Measurements from ENCODE around the gene SSH2.
"Not testable (repeated sequence)": the region's sequence is repeated elsewhere in the genome, so short reads cannot be mapped to it uniquely, and the experiment has no call there.

Gene SSH2

GRCh38 chr17:29659155-29659554, 270.9 kb downstream of the SSH2 start:
- TF ChIP-seq CTCF (IDR thresholded peaks at IDR 0.05; ENCODE audit: low read depth, low read length) (no peak), EZH2phosphoT487 (IDR thresholded peaks at IDR 0.05; ENCODE audit: low read depth) (no peak)
- no peak overlapping the region for H3K4me3 ChIP-seq (ENCODE audit: low read length)
- no peak overlapping the region for H3K4me2 ChIP-seq (ENCODE audit: low read length)

GRCh38 chr17:29655323-29655722, 274.7 kb downstream of the SSH2 start:
- no peak overlapping the region for H3K9ac ChIP-seq (ENCODE audit: low read length)
- peaks cover 8% of the 10 kb centered on the region for H3K4me1 ChIP-seq (ENCODE audit: low read length)
- H3K4me2 ChIP-seq (ENCODE audit: low read length): no peak overlapping the region
- H2AFZ ChIP-seq (ENCODE audit: low read depth, low read length): no peak overlapping the region
- H3K27ac ChIP-seq (ENCODE audit: low read length): no peak overlapping the region
- no peaks in the 10 kb centered on the region for H3K27me3 ChIP-seq (ENCODE audit: low read depth, low read length)
- H3K79me2 ChIP-seq (ENCODE audit: low read length): no peaks in the 10 kb centered on the region
- no peak overlapping the region for H3K4me3 ChIP-seq (ENCODE audit: low read length)
- H4K20me1 ChIP-seq (ENCODE audit: insufficient read depth, low read length): no peaks in the 10 kb centered on the region
- no peaks in the 10 kb centered on the region for H3K36me3 ChIP-seq (replicated peaks; ENCODE audit: low read depth, low read length)
- no peaks in the 10 kb centered on the region for H3K9me3 ChIP-seq (ENCODE audit: insufficient read depth, low read length)
- TF ChIP-seq EZH2phosphoT487 (IDR thresholded peaks at IDR 0.05; ENCODE audit: low read depth): no peak
- TF ChIP-seq CTCF (IDR thresholded peaks at IDR 0.05; ENCODE audit: low read depth, low read length): no peak

More at GRCh38 chr17:29659155-29659554, 270.9 kb downstream of the SSH2 start:
- no peak overlapping the region for H3K9ac ChIP-seq (ENCODE audit: low read length)
- H3K4me1 ChIP-seq (ENCODE audit: low read length): peaks cover 2% of the 10 kb centered on the region; the same call in 1 of the 2 replicates
- no peak overlapping the region for H3K27ac ChIP-seq (ENCODE audit: low read length)
- H3K79me2 ChIP-seq (ENCODE audit: low read length): no peaks in the 10 kb centered on the region
- no peaks in the 10 kb centered on the region for H4K20me1 ChIP-seq (ENCODE audit: insufficient read depth, low read length)
- no peak overlapping the region for H2AFZ ChIP-seq (ENCODE audit: low read depth, low read length)
- H3K9me3 ChIP-seq (ENCODE audit: insufficient read depth, low read length): no peaks in the 10 kb centered on the region
- H3K27me3 ChIP-seq (ENCODE audit: low read depth, low read length): no peaks in the 10 kb centered on the region
- no peaks in the 10 kb centered on the region for H3K36me3 ChIP-seq (replicated peaks; ENCODE audit: low read depth, low read length)

GRCh38 chr17:29653995-29654714, 275.9 kb downstream of the SSH2 start:
- Histone ChIP-seq H3K4me1 (ENCODE audit: low read length) (peaks cover 12% of the 10 kb centered on the region), H3K27ac (ENCODE audit: low read length) (no peak overlapping the region), H3K4me3 (ENCODE audit: low read length) (no peak overlapping the region), H3K9ac (ENCODE audit: low read length) (no peak overlapping the region), H3K9me3 (ENCODE audit: insufficient read depth, low read length) (no peaks in the 10 kb centered on the region), H4K20me1 (ENCODE audit: insufficient read depth, low read length) (no peaks in the 10 kb centered on the region), H3K4me2 (ENCODE audit: low read length) (no peak overlapping the region), H2AFZ (ENCODE audit: low read depth, low read length) (no peak overlapping the region), H3K36me3 (replicated peaks; ENCODE audit: low read depth, low read length) (no peaks in the 10 kb centered on the region), H3K79me2 (ENCODE audit: low read length) (no peaks in the 10 kb centered on the region), H3K27me3 (ENCODE audit: low read depth, low read length) (no peaks in the 10 kb centered on the region)
- TF ChIP-seq CTCF (IDR thresholded peaks at IDR 0.05; ENCODE audit: low read depth, low read length) (no peak), EZH2phosphoT487 (IDR thresholded peaks at IDR 0.05; ENCODE audit: low read depth) (no peak)

GRCh38 chr17:29652976-29653375, 277.1 kb downstream of the SSH2 start:
- H3K27me3 ChIP-seq (ENCODE audit: low read depth, low read length): no peaks in the 10 kb centered on the region
- peaks cover 12% of the 10 kb centered on the region for H3K4me1 ChIP-seq (ENCODE audit: low read length)
- H3K9me3 ChIP-seq (ENCODE audit: insufficient read depth, low read length): no peaks in the 10 kb centered on the region
- H2AFZ ChIP-seq (ENCODE audit: low read depth, low read length): no peak overlapping the region
- no peaks in the 10 kb centered on the region for H4K20me1 ChIP-seq (ENCODE audit: insufficient read depth, low read length)
- no peaks in the 10 kb centered on the region for H3K36me3 ChIP-seq (replicated peaks; ENCODE audit: low read depth, low read length)
- H3K27ac ChIP-seq (ENCODE audit: low read length): no peak overlapping the region
- H3K4me2 ChIP-seq (ENCODE audit: low read length): no peak overlapping the region
- no peak for TF ChIP-seq EZH2phosphoT487 (IDR thresholded peaks at IDR 0.05; ENCODE audit: low read depth)
- TF ChIP-seq CTCF (IDR thresholded peaks at IDR 0.05; ENCODE audit: low read depth, low read length): no peak
- no peak overlapping the region for H3K9ac ChIP-seq (ENCODE audit: low read length)
- no peak overlapping the region for H3K4me3 ChIP-seq (ENCODE audit: low read length)
- H3K79me2 ChIP-seq (ENCODE audit: low read length): no peaks in the 10 kb centered on the region

GRCh38 chr17:29651913-29652312, 278.1 kb downstream of the SSH2 start:
- H3K4me2 ChIP-seq (ENCODE audit: low read length): not testable (repeated sequence)

More at GRCh38 chr17:29651913-29652312, 278.1 kb downstream of the SSH2 start:
- not testable (repeated sequence) for H3K36me3 ChIP-seq (replicated peaks; ENCODE audit: low read depth, low read length); H4K20me1 ChIP-seq (ENCODE audit: insufficient read depth, low read length); H3K4me3 ChIP-seq (ENCODE audit: low read length); H3K9ac ChIP-seq (ENCODE audit: low read length); H2AFZ ChIP-seq (ENCODE audit: low read depth, low read length); H3K79me2 ChIP-seq (ENCODE audit: low read length); H3K9me3 ChIP-seq (ENCODE audit: insufficient read depth, low read length); H3K27me3 ChIP-seq (ENCODE audit: low read depth, low read length); H3K27ac ChIP-seq (ENCODE audit: low read length)
- peaks cover 12% of the 10 kb centered on the region for H3K4me1 ChIP-seq (ENCODE audit: low read length)

All from OCI-LY3 (cell line).